GM21825 (cell line): ENCODE measurements around the gene GIGYF2.
A peak's percentile ranks its signal among the peaks of the same experiment; 100 is the strongest.
"Not testable (repeated sequence)": the region's sequence is repeated elsewhere in the genome, so short reads cannot be mapped to it uniquely, and the experiment has no call there.

ENCODE experiments used
- ATAC-seq: cut with Tn5 transposase; IDR thresholded peaks from one replicate; pipeline ENCODE4 v1.9.1; 2021; ENCODE audit warnings: mild to moderate bottlenecking, moderate library complexity; ENCODE audit not compliant: unreplicated experiment

GIGYF2 gene

DNA sequence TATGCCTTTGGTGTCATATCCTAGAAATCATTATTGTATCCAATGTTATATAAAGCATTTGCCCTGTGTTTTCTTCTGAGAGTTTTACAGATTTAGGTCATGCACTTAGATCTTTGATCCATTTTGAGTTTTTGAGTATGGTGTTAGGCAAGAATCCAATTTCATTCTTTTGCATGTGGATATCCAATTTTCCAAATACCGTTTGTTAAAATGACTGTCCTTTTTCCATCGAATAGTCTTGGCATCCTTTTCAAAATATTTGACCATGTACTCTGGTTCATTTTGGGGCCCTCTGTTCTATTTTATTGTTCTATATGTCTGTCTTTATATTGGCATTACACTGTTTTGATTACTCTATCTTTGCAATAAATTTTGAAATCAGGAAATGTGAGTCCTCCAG is 103.0 kb downstream of the GIGYF2 start:
- no peak for ATAC-seq

DNA sequence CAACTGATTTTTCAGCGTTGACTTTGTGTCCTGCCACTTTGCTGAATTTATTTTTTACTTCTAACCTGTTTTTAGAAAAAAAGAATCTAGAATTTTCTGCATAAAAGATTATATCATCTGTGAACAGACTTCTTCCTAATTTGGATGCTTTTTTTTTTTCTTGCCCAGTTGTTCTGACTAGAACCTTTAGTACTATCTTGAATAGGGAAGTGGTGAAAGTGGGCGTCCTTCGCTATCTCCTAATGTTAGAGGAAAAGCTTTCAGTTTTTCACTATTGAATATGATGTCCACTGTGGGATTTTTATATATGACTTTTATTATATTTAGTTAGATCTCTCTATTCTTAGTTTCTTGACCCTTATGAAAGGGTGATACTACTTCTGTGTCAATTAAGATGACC is 105.0 kb downstream of the GIGYF2 start:
- ATAC-seq: no peak

DNA sequence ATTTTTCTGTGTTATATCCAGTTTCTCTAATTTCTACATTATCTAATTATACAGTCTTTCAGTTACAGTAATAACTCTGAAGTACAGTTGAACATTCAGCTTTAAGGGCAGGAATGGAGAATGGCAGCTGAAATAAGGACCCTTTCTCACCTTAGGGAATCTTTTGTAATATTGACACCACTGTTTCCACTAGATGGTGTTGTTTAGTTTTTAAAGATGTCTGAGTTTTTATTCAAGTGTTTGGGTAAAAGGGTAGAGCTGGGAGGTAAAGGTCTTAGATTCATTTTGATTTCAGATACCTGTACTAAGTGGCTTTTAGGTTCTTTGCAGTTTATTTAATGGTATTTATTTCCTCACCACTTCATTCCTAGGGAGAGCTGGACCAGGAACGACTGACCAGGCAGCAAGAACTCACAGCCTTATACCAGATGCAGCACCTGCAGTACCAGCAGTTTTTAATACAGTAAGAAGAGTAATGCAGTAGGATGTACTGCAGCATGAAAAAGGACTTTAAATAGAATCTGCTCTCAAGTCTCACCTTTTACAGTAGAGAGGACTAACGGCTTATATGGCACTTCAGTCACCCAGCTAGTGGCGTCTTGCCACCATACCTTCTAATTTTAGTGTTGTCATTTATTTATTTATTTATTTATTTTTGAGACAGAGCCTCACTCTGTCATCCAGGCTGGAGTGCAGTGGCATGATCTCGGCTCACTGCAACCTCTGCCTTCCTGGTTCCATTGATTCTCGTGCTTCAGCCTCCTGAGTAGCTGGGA is 112.4 kb downstream of the GIGYF2 start:
- no peak for ATAC-seq

DNA sequence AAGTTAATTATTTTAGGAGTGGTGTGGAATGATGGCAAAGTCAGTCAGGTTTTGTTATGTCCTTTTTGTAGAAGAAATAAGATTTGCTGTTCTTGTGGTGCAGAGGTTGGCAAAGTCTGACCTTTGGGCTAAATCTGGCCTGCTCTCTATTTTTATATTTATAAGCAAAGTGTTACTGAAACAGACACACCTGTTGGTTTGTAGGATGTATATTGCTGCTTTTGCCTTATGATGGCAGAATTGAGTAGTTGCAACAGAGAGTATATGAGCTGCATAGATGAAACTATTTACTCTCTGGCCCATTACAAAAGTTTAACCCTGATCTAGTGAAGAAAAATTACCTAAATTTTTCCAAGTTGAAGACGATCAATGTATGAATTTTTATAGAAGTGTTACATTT is 113.3 kb downstream of the GIGYF2 start:
- no peak for ATAC-seq

DNA sequence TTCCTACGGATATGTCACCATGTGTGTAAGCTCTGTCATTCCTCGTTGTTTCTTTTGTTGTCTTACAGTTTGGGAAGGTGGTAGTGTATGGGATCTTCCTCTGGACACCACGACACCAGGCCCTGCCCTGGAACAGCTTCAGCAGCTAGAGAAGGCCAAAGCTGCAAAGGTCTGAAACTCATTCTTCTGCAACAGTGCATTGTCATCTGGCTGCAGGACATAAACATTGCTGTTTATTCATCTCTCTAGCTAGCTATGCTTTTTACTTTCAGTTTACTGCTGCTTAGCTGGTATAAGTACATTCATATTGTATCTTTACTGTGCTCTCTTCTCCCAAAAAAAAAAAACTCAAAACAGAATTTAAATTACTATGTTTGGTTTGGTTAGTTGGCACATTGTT is 118.4 kb downstream of the GIGYF2 start:
- no peak for ATAC-seq

DNA sequence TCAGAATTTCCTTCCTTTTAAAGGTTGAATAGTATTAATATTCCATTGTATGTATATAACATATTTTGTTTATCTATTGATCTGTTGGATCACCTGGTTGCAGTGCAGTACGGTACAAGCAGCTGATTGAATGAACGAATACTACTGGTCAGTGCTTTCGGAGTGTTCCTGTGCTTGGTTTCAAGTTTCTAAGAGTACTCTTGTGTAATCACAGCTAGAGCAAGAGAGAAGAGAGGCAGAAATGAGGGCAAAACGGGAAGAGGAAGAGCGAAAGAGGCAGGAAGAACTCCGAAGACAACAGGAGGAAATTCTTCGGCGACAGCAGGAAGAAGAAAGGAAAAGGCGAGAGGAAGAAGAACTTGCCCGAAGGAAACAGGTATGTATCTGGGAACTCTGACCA is 119.5 kb downstream of the GIGYF2 start:
- no peak for ATAC-seq

DNA sequence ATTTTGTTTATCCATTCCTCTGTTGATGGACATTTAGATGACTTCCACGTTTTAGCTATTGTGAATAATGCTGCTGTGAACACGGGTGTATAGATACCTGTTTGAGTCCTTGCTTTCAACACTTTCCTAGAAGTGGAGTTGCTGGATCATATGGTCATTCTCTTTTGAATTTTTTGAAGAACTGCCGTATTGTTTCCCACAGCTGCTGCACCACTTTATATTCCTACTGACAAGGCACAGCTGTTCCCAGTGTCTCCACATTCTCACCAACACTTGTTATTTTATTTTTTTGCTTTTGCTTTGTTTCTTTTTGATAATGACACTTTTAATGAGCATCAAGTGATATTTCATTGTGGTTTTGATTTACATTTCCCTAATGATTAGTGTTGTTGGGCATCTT is 120.6 kb downstream of the GIGYF2 start:
- ATAC-seq: no peak

DNA sequence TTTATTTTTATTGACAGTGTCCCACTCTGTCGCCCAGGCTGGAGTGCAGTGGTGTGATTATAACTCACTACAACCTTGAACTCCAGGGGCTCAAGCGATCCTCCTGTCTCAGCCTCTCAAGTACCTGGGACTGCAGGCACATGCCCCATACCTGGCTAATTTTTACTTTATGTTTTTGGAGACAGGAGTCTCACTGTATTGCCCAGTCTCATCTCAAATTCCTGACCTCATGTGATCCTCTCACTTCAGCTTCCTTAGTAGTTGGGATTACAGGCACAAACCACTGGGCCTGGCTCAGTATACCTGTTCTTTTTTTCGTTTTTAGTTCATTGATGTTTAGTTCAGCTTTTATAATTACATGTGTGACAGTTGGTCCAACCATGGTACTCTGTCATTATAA is 132.9 kb downstream of the GIGYF2 start:
- no peak for ATAC-seq

DNA sequence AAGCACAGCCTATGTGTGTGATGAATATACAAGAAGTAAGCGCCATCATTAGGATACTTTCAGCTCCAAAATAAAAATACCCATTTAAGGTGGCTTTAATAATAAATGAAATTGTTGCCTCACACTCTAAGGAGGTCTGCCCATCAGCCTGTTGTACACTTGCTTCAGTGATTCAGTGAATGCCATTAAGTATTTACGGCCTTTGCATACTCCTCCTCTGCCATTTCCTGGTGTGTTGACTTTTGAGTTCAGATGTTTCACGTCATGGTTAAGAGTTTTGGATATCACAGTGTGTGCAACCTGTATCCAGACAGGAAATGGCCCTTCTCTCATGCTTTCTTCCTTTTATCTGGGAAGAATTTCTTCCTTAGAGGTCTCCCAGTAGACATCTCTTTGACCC is 134.4 kb downstream of the GIGYF2 start:
- ATAC-seq: no peak

DNA sequence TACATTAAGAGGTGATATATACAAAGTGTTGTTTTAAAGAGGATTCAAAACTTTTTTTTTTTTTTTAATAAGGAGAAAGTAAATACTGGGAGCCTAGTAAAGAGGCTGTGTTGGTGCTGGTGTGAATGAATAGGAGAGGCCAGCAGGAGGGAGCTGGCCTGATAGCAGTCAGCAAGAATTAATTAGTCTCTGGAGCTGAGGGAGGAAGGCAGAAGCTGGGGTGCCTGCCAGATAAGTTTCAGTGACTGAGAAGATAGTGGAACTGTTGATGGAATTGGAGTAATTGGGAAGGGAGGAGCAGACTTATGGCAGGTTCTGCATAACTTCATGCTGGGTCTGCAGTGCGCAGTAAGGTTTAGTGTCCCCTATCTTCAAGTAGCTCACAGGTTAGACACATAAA is 136.7 kb downstream of the GIGYF2 start:
- ATAC-seq: no peak

DNA sequence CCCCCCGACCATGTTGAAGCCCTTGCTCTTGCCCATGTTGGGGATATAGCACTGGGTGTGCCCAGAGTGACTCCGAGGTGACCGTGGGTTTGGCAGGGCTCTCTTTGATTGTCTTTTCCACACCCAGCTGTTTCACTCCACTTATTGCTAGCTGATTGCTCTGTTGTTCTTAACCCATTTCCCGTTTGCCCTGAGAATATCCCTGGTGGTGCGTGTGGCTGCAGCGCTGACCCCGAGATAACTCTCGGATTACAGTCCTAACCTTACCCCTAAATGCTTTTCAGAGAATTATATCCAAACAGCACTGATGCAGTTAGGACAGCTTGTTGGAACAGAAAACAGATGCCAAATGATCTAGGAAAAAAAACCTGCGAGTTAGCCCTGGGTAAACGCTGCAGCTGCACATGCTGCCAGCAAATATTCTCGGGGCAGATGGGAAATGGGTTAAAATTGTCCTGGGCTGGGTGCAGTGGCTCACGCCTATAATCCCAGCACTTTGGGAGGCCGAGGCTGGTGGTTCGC is 138.6 kb downstream of the GIGYF2 start:
- ATAC-seq: no peak

DNA sequence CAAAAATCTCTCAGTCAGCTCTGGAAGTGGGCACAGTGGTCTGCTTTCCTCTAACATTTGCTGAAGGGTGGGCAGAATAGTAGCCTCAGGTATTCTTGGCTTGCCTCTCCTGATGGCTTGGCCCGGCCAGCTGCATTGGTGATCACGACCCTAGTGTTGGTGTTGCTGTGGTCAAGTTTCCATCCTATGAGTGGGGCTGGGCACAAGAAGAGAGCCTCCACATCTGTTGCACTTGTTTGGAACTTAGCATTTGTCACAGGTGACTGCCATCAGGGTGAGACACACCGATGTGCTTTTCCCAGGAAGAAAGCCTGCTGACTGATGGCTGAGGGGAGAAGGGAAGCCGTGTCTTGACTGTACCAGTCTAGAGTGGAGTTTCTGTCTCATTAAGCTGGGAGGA is 139.8 kb downstream of the GIGYF2 start:
- no peak for ATAC-seq

DNA sequence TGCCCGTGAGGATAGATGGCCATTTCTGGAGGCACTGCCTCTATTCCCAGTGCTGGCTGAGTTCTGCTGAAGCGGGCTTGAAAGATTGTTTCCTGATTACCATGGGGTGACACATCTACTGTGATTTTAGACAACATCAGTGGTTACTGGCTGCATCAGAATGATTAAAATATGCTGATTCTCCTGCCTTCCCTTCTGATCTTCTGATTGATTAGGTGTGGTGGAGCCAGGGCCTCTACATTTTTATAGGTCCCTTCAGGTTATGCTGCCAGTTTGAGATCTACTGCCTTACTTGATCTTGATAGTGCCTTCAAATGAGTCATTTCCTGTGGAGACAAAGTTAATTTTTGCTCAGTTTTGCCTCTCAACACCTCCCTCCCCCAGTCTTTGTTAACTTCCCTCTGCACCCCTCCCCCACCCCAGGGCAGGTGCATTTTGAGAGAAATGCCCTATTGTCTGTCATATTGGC is 141.3 kb downstream of the GIGYF2 start:
- peak; percentile 89 for ATAC-seq

DNA sequence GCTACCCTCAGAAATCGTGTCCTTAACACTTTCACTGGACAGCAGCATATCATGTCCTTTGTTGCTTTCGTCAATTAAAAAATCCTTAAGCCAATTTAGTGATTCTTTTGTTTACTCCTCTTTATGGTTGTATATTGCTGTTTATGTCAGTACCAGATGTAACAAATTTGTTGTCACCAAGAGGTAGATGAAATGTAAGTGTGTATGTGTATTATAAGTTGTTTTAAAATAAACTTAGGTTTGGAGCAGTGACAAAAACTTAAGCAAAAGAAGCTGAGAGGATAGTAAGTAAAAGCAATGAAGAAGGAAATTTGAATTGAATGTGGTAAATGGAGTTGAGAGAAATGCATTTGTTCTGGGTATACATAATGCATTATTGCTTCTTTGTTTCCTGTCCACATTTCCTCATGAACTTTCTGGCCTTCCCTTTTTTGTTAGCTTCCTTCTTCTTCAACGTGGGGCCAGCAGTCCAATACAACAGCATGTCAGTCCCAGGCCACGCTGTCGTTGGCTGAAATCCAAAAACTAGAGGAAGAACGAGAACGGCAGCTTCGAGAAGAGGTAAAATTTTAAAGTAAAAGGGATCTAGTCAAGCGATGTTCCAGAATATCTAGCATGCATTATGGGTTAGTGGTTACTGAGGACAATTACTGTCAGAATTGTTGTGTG is 142.4 kb downstream of the GIGYF2 start:
- no peak for ATAC-seq

DNA sequence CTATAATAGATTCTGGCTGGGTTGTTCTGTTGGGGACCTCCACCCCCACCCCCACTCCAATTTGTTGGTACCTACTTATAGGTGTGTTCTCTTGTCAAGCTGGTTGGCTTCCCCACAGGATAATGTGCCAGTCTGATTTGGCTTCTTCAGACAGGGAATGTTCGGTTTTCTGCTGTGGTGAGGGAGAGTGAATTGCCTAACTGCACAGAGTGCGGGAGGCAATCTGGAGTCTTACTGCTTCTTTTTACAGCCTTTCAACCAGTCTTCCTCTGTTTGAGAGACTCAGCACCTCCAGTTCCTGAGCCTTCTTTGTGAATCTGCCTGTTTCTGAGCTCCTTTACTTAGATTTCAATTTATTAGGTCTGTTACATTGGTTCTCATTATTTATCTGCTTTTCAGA is 145.6 kb downstream of the GIGYF2 start:
- ATAC-seq: no peak

DNA sequence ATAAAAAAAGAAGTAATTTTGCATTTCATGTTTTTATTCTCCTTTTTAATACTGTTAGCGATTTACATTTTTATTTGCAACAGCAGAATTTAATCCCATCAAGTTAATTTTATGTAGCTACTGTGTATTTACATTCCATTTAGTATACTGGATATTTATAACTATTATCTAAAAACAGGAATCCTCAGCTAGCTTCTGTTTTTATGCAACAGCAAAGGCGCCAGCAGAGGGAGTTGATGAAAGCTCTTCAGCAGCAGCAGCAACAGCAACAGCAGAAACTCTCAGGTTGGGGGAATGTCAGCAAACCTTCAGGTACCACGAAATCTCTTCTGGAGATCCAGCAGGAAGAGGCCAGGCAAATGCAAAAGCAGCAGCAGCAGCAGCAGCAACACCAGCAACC is 146.7 kb downstream of the GIGYF2 start:
- no peak for ATAC-seq

DNA sequence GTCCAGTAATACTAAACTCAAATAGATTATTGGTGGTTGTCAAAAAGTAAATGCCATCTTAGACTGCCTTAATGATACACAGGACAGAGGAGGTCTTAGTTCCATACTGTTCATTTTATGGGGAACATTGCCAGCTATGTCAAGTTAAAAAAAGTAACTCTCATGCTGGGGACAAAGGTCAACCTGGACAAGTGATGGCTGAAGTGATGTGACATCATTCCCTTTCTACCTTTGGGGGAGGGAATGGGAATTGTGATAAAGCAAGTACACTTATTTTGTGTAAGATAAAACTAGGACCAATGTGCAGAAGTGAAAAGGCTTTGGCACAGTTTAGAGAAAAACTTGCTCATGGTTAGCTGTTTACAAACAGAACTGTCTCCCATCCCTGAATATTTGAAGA is 148.9 kb downstream of the GIGYF2 start:
- no peak for ATAC-seq

DNA sequence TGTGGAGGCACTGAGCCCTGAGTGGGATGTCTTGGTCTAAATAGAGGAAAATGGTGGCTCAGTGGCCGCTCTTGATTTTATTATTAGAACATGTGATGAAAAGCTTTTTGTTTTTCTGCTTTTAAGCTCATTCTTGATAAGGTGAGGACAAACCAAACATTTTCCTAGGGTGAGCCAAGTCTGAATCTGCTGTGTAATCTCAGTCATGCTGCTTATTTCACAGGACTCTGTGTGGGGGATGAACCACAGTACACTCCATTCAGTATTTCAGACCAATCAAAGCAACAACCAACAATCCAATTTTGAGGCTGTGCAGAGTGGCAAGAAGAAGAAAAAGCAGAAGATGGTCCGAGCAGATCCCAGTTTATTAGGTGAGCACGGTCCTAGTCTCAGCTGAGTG is 152.9 kb downstream of the GIGYF2 start:
- no peak for ATAC-seq

DNA sequence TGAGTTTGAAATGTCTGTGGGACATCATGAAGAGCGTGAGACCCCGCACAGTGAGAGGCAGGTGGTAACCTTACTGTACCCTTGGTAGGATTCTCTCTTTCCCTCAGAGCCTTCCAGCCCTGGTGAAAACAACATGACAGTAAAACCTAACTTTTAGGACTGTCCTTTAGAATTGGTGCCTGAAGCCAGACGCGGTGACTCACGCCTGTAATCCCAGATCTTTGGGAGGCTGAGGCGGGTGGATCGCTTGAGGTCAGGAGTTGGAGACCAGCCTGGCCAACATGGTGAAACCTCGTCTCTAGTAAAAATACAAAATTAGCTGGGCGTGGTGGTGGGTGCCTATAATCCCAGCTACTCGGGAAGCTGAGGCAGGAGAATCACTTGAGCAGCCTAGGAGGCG is 154.9 kb downstream of the GIGYF2 start:
- ATAC-seq: not testable (repeated sequence)

DNA sequence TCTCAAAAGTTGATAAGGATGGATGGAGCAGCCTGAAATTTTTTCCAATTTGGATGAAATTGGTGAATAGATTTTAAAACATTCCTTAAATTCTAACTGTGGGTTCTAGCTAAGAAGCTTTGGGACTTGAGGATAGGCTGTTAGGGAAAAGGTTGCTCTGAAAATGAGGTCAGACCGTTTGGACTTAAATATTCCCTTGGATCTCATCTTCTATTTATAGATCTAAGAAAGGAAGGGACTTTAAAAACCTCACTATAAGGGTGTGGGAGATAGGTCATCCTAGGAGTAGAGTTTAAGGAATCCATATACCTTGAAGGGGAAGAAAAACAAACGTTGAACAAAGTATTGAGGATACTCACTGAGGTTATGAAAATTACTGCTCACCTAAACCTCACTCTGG is 155.5 kb downstream of the GIGYF2 start:
- ATAC-seq: no peak

DNA sequence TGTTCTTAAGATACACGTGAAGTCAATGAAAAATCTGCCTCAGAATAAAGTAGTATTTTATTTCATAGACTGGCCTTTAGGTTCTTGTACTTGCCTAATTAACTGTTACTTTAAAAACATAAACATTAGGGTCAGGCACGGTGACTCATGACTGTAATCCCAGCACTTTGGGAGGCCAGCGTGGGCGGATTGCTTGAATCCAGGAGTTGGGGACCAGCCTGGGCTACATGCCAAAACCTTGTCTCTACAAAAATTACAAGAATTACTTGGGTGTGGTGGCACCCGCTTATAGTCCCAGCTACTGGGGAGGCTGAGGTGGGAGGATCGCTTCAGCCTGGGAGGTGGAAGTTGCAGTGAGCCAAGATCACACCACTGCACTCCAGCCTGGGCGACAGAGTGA is 157.0 kb downstream of the GIGYF2 start:
- ATAC-seq: no peak

DNA sequence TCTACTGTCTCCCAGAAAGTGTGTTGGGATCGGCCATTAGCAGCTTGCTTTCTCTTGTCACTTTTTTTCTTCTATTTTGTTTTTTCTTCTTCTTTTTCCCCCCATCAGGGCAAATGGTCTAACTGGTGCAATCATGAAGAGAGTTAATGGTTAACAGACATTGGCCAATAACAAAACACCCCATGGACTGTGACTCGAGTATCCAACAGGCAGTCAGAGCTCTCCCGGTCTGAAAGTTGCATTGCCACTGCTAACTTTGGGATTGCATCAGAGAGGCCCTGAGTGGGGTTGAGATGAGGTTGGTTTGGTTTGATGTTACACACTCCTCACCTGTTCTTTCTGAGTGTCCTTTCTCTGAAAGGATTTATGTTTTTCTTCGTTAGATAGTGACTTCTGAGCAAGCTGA is 160.0 kb downstream of the GIGYF2 start:
- ATAC-seq: no peak
